Kidney capillary endothelial cell (primary cell): ENCODE results near the gene CIAO3.

Experiments
- DNase-seq: peaks from one replicate; pipeline ENCODE4 v3.0.0-alpha.2; 2018; ENCODE audit warnings: low spot score

The CIAO3 gene

GRCh38 chr16:709566-710499 is 31.0 kb downstream of the CIAO3 start:
- DNase-seq = no peak

GRCh38 chr16:708959-709358 is 31.8 kb downstream of the CIAO3 start:
- DNase-seq = no peak

DNA sequence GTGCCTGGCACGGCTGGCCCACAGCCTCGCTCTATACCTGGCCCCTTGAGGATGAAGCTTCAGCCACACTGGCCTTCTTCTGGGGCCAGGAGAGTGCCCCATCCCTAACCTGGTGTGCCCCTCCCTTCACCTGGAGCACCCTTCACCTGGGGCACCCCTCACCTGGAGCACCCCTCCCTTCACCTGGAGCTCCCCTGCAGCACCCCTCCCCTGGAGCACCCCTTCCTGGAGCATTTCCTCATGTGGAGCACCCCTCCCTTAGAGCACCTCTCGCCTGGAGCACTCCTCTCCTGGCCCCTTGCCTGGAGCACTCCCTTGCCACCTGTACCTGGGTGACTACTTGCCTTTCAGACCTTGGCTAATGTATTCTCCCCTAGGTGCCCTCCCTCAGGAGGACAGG is 32.8 kb downstream of the CIAO3 start:
- no peak for DNase-seq

DNA sequence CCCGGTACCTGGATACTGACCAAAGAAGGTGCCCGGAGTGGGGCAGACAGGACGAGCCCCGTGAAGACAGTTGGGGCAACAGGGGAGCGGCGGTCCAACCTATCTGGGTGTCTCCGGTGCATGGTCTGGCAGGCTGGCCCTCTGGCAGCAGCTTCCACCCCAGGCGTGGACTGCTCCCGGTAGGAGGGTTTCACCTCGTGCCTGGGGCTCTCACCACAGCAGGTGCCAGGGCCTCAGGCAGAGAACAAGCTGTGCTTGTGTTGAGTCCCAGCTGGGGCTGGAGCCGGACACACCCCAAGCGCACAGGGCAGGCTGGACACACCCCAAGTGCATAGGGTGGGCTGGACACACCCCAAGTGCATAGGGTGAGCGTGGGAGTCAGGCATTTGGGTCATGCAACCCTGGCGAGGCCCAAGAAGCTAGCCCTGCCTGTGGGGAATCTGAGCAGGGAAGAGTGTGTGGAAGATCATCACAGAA is 33.7 kb downstream of the CIAO3 start:
- no peak for DNase-seq

- DNase-seq = no peak
Measured at GRCh38 chr16:706189-707061, 34.4 kb downstream of the CIAO3 start.

DNA sequence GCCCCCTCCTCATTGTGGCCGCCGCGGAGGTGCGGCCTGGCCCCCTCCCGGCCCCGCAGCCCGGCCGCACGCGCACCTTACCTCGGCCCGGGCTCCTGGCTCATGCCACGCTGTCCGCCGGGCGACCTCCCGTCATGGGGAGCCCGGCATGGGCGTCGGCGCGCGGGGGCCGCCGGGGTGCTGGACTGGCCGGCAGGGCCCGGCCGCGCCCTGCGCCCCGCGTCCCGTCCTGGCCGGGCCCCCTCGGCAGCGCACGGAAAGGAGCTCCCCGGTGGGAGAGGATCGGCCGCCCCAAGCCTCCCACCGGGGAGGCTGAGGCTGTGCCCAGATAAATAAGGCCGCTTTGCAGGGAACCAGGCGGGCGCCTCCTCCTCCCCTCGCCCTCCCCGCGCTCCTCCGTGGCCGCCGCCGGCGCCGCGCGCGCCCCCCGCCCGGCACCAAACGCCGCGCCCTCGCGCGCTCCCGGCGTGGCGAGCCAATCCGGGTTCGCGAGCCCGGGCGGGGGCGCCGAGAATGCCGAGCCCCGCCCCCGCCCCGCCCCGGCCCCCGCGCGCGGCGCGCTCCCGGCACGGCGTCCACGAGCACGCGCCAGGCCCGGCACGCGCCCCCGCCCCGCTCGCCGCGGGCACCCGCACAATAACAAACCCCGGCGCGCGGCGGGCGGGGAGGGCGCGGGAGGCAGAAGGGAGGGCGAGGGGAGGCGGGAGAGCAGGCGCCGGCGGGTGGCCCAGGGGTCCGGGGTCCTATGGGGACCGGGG is 35.2 kb downstream of the CIAO3 start, which contains the start of gene FBXL16:
FBXL16 (minus strand) TSS at position 371 of the 758 bp plus-strand sequence. CDS start 8,396 bp downstream, outside the sequence.
- DNase-seq = no peak

DNA sequence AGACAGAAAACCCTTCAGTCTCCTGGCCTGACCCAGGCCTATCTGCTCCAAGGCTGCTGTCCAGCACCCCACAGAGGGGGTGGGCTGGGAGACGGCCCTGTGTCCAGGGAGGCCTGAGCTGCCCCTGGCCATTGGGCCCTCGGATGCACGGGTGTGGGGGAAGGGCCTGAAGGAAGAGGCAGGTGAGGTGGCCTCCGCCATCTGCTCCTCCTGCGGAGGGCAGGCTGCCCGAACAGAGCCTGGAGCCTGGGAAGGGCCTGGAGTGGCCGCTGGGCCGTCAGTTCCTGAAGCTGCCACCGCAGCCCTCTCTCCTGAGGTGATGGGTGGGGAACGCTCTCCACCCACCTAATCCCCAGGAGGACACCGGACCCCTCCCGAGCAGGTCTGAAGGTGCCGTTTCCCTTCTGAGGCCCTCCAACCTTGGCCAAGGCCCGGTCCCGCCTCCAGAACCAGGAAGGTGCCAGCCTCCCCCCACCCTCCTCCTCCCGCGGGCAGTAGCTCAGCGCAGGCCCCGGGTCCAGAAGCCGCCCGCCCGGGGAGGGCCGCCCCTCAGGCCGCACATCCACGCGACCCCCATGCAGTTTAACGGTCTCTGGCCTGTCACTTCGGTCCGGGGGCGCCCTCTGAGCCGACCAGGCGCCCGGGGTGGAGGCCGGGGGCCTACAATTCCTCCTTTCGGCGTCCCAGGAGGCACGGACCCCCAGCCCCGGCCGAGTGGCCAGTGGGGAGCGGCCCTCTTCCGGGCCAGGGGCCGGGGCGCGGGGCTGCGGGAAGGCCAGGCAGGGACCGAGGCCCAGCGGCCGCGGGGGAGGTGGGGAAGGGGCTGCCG is 36.0 kb downstream of the CIAO3 start:
- no peak for DNase-seq

- no peak for DNase-seq
Measured at GRCh38 chr16:704047-704446, 36.8 kb downstream of the CIAO3 start.

DNA sequence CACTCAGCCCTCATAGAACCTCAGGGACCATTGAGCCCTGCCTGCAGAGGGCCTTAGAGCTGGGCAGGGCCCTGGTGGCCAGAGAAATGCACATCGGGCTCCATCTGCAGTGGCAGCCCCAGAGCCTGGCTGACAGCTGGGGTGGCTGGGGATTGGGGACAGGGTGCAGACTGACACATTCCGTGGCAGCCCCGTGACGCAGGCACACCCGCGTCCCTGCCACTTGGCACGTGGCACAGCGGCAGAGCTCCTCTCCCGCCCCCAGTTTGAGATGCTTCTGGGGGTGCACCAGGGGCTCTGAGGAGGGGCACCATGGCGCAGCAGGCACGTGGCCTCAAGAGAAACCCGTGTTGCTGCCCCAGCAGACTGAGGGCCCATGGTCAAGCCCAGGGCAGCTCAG is 37.4 kb downstream of the CIAO3 start:
- DNase-seq = no peak

DNA sequence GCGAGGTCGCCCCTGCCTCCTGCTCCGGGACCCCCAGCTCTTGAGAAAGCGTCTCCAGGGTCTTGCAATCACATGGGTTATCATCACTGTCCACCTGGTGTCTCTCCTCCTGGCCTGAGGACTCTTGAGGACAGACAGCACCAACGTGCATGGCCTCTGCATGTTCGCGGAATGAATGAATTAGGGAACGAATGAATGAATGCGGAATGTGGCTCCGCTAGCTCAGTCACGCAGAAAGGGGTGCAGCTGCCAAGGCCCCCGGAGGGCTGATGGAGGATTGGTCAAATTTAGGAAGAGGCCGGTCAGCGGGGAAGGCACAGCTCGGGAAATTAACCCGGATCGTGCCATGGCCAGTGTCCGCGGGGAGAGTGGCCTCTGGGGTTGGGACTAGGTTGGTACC is 38.5 kb downstream of the CIAO3 start:
- DNase-seq = no peak

- DNase-seq = no peak
Measured at GRCh38 chr16:700684-701584, 39.9 kb downstream of the CIAO3 start.

DNA sequence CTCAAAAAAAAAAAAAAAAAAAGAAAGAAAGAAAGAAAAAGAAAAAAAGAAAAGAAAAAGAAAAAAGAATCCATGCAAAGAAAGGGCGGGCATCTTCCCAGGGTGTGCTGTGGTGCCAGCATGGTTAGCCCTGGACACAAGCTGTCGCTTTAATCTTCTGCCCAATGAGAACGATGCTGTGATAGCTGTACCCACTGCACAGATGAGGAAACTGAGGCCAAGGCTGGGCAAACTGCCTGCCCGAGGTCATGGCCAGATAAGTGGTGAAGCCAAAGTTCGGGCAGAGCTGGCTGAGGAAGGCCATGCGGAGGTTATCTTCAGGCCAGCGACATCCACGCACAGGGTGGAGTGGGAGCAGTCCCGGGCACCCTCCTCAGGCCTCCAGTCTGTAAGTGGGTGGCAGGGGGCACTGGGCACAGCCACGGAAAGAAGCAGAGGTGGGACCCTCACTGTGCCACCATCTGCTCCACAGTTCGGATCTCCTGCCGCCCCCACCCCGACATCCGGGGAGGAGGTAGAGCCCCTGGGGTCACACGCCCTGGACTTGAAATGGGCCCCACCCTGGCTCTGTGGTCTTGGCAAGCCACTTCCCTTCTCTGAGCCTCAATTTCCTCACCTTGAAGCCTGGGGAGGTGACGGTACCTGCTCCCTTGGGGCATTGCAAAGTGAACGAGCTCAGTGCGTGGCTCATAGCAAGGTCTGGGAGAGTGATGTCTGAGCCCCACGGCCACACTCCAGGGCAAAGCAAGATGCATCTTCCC is 41.7 kb downstream of the CIAO3 start:
- DNase-seq = no peak

DNA sequence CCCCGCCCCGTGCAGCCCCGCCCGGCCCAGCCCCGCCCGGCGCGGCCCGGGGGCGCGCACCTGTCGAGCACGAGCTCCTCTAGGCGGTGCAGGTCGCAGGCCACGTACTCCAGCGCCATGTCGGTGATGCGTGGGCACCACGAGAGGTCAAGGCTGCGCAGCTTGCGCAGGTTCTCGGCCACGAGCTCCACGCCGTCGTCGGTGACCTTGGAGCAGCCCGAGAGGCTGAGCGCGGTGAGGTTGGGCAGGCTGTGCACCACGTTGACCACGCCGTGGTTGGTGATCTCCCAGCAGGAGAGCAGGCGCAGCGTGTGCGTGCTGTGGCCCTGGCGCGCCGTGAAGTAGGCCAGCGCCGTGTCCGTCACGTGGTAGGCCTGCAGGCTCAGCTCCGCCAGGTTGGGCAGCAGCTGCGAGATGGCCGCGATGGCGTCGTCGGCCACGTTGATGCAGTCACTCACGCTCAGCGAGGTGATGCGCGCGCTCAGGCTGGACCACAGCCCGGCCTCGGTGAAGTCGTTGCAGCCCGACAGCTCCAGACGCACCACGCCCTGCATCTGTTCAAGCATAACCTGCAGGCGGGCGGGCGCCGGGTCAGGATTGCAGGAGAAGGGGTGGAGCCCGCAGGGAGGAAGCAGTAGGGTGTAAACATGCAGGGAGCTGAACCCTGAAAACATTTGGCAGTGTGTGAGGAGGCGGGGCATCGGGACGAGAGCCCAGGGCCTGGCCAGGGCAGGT is 45.3 kb downstream of the CIAO3 start:
- DNase-seq = no peak

DNA sequence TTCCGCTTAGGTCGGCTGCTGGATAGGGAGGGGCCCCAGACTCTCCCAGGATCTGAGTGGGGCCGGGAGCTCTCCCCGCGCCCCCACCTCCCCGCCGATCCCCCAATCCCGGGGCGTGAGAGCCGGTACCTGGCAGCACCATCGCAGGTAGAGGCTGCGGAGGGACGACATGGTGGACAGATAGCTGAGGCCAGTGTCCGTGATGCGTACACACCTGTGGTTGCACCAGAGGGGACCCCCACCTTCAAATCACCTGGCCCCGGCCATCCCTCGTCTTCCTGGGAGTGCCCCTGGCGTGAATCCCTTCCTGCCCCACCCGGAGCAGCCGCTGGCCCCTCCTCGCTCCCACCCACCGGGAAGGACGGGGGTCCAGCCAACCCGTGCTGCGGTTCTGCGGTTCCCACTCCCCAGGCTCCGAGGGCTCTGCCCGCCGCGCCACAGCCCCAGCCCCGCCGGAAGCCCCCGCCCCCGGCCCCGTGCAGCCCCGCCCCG is 45.9 kb downstream of the CIAO3 start:
- DNase-seq = no peak

- DNase-seq = no peak
Measured at GRCh38 chr16:694187-694862, 46.5 kb downstream of the CIAO3 start.

DNA sequence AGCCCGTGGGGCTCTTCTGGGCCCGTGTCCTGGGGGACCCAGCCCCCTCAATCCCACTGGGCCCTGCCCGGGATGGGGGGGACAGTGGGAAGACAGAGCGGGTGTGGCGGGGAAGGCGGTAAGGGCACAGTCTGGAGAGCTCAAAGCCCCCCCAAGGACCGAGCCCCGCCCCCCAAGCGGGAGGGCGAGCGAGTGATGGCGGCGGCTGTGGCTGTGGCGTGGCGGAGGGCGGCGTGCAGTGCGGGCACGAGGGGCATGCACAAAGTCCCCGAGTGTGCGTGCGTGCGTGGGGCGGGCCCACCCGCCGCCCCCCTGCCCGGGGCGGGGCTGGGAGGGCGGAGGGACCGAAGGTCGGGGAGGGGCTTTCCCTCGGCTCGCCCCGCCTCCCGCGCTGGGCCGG is 47.0 kb downstream of the CIAO3 start:
- no peak for DNase-seq

- no peak for DNase-seq
Measured at GRCh38 chr16:693364-693763, 47.4 kb downstream of the CIAO3 start.
